Measurements from ENCODE around the gene GRN.

- TF ChIP-seq ZNF274 (IDR thresholded peaks at IDR 0.05; ENCODE audit: low read depth, low read length) (no peak), YY1 (IDR thresholded peaks at IDR 0.05; ENCODE audit: insufficient read depth, insufficient read length) (no peak)
Observed at GRCh38 chr17:44318077-44318892, 26.8 kb upstream of the GRN start.
